Measurements from ENCODE around the gene LIFR.
"Not testable (repeated sequence)": the region's sequence is repeated elsewhere in the genome, so short reads cannot be mapped to it uniquely, and the experiment has no call there.

Gene LIFR

GRCh38 chr5:38548064-38548759 lies 8.2 kb downstream of the LIFR start:
- no peak for DNase-seq

- no peak for DNase-seq
Measured at GRCh38 chr5:38547257-38547656, 9.2 kb downstream of the LIFR start.

- no peak for DNase-seq
Measured at GRCh38 chr5:38546691-38547146, 9.7 kb downstream of the LIFR start.

GRCh38 chr5:38543886-38544285 lies 12.6 kb downstream of the LIFR start:
- DNase-seq: no peak

- DNase-seq: no peak
Measured at GRCh38 chr5:38543074-38543473, 13.4 kb downstream of the LIFR start.

GRCh38 chr5:38541174-38541725 lies 15.2 kb downstream of the LIFR start:
- no peak for DNase-seq

GRCh38 chr5:38540314-38540713 lies 16.1 kb downstream of the LIFR start:
- DNase-seq: no peak

- no peak for DNase-seq
Measured at GRCh38 chr5:38538161-38538560, 18.3 kb downstream of the LIFR start.

GRCh38 chr5:38537505-38537904 lies 18.9 kb downstream of the LIFR start:
- DNase-seq: no peak

- no peak for DNase-seq
Measured at GRCh38 chr5:38536968-38537367, 19.5 kb downstream of the LIFR start.

- no peak for DNase-seq
Measured at GRCh38 chr5:38535845-38536244, 20.6 kb downstream of the LIFR start.

- DNase-seq: no peak
Measured at GRCh38 chr5:38535248-38535750, 21.1 kb downstream of the LIFR start.

- DNase-seq: no peak
Measured at GRCh38 chr5:38534156-38534453, 22.3 kb downstream of the LIFR start.

- no peak for DNase-seq
Measured at GRCh38 chr5:38533286-38534155, 22.9 kb downstream of the LIFR start.

- no peak for DNase-seq
Measured at GRCh38 chr5:38532165-38532669, 24.2 kb downstream of the LIFR start.

GRCh38 chr5:38531518-38531917 lies 24.9 kb downstream of the LIFR start:
- DNase-seq: no peak

- no peak for DNase-seq
Measured at GRCh38 chr5:38529955-38530646, 26.3 kb downstream of the LIFR start.

- DNase-seq: no peak
Measured at GRCh38 chr5:38528162-38528703, 28.2 kb downstream of the LIFR start.

GRCh38 chr5:38527475-38527874 lies 29.0 kb downstream of the LIFR start:
- DNase-seq: no peak

GRCh38 chr5:38524022-38524421 lies 32.4 kb downstream of the LIFR start:
- DNase-seq: no peak

GRCh38 chr5:38519476-38519875 lies 37.0 kb downstream of the LIFR start:
- DNase-seq: no peak

- DNase-seq: no peak
Measured at GRCh38 chr5:38518341-38518740, 38.1 kb downstream of the LIFR start.

GRCh38 chr5:38516649-38517048 lies 39.8 kb downstream of the LIFR start:
- DNase-seq: not testable (repeated sequence)
